Measurements from ENCODE around the gene UNC45A.

UNC45A gene

GRCh38 chr15:90968434-90968833, 33.3 kb downstream of the UNC45A start:
- no peak for DNase-seq

- no peak for DNase-seq
These were observed 35.2 kb downstream of the UNC45A start for GRCh38 chr15:90970274-90970673.

GRCh38 chr15:90972133-90972532, 37.0 kb downstream of the UNC45A start:
- no peak for DNase-seq

- no peak for DNase-seq
These were observed 39.1 kb downstream of the UNC45A start for GRCh38 chr15:90974216-90974615.

GRCh38 chr15:90979582-90979981, 44.5 kb downstream of the UNC45A start:
- no peak for DNase-seq

GRCh38 chr15:90981681-90982080, 46.6 kb downstream of the UNC45A start:
- DNase-seq, result no peak

- DNase-seq, result no peak
These were observed 47.0 kb downstream of the UNC45A start for GRCh38 chr15:90982135-90982534.

GRCh38 chr15:90986790-90987507, 51.9 kb downstream of the UNC45A start:
- DNase-seq, result no peak

- DNase-seq, result no peak
These were observed 52.6 kb downstream of the UNC45A start for GRCh38 chr15:90987561-90988141.

- no peak for DNase-seq
These were observed 53.2 kb downstream of the UNC45A start for GRCh38 chr15:90988296-90988695.

- no peak for DNase-seq
These were observed 54.1 kb downstream of the UNC45A start for GRCh38 chr15:90989040-90989768.

- DNase-seq, result no peak
These were observed 55.4 kb downstream of the UNC45A start for GRCh38 chr15:90990446-90990845.

GRCh38 chr15:90991587-90992285, 56.7 kb downstream of the UNC45A start:
- DNase-seq, result no peak

GRCh38 chr15:90994059-90994416, 59.0 kb downstream of the UNC45A start:
- peak; percentile 67 for DNase-seq

GRCh38 chr15:90994417-90995311, 59.6 kb downstream of the UNC45A start, which contains the start of gene PRC1:
PRC1 (minus strand) TSS chr15:90994535; CDS start chr15:90994417, 118 bp downstream.
- DNase-seq, result peak; percentile 99

GRCh38 chr15:90998737-90999136, 63.7 kb downstream of the UNC45A start:
- DNase-seq, result no peak

- DNase-seq, result no peak
These were observed 66.1 kb downstream of the UNC45A start for GRCh38 chr15:91001209-91001608.

Measured in activated effector memory CD4-positive, alpha-beta T cell treated with anti-CD3 and anti-CD28 coated beads, Interleukin-2, amount 50 U/mL, for 16 hours (primary cell).